ENCODE data around the gene VWA3B. TPM values are rescaled to one million over a fixed set of nuclear protein-coding genes. Genes with fewer than 3 reads are reported as not detected.

VWA3B gene
- total RNA-seq, 2 donors from 2014 or later = 0.78 TPM; not detected in 1

DNA sequence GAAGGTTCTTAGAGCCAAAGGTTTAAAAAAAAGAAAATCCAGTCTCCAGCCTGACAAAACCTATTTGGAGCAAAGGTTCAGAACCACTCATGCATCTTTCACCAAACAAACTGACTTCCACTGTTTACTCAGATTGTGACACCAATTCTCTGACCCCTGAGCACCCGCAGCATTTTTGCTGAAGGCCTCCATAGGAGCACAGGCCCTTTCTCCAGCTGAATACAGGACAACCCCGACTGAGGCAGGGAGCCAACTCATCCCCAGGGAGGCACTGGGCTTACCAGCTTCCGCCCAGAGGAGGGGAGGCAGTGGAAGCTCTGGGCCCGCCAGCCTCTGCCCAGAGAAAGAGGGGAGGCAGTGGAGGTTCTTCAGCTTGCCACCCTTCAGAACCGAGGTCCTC, 208.3 kb downstream of the VWA3B start:
- H3K36me3 ChIP-seq (replicated peaks in 1 of 2; ENCODE audit: insufficient read depth in 1 of 2, low read depth in 2 of 2) = no peaks in the 10 kb centered on the region
- no peak for DNase-seq
- intact Hi-C loops (cut with DNase I) = no loop called here
- no peak overlapping the region for H3K27ac ChIP-seq
- H3K27me3 ChIP-seq = no peaks in the 10 kb centered on the region
- WGBS, 2 donors = 83% methylated on average over 3 to 5 of the region's 5 CpGs
- peaks cover 8% of the 10 kb centered on the region for H3K4me1 ChIP-seq
- ATAC-seq = no peak
- TF ChIP-seq POLR2A (IDR thresholded peaks at IDR 0.05) (no peak), CTCF (IDR thresholded peaks at IDR 0.05) (no peak)
- no peaks in the 10 kb centered on the region for H3K9me3 ChIP-seq
- no peak overlapping the region for H3K4me3 ChIP-seq

DNA sequence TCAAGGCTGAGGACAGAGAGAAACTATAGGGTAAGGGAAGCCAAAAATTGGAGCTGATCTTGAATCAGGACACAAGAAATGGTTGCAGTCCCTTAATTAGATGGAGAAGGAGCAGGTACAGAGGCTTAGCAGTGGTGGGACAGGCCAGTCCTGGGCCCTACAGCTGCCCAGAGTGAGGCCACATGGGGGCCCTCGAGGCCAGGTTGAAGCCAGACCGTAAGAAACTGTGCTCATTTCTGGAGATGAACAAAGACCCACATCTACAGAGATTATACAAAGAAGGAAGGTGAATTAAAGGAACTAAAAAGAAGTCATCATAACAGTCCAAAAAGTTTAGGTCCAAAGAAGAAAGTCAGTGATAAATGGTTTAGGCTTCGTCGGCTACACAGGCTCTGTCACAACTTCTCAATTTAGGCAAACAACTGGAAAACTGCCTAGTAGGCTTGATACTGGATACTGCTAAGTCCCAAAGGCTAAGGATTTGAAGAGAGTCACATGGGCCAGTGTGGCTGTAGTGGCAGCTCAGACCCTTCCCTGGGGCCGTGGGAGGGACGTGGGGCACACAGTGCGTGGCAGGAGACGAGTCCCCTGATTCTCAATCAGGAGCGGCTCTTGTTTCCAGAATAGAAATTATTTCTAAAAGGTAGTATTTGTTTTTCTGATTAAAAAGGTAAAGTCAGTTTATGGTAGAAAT, 208.9 kb downstream of the VWA3B start:
- TF ChIP-seq POLR2A (IDR thresholded peaks at IDR 0.05) = no peak
- no peak for TF ChIP-seq CTCF (IDR thresholded peaks at IDR 0.05)
- Histone ChIP-seq H3K9me3 (no peaks in the 10 kb centered on the region), H3K4me3 (no peak overlapping the region), H3K36me3 (replicated peaks in 1 of 2; ENCODE audit: insufficient read depth in 1 of 2, low read depth in 2 of 2) (no peaks in the 10 kb centered on the region), H3K4me1 (peaks cover 8% of the 10 kb centered on the region), H3K27me3 (no peaks in the 10 kb centered on the region), H3K27ac (no peak overlapping the region)
- ATAC-seq (no peak), DNase-seq (no peak)
- WGBS, 2 donors = 51 to 55% methylated on average over 9 of the region's 9 CpGs
- intact Hi-C loops (cut with DNase I) = no loop called here

- 51 to 56% methylated on average over 7 of the region's 7 CpGs for WGBS, 2 donors
- H3K27me3 ChIP-seq = no peaks in the 10 kb centered on the region
- H3K4me1 ChIP-seq = peaks cover 8% of the 10 kb centered on the region
- intact Hi-C loops (cut with DNase I) = no loop called here
- H3K27ac ChIP-seq = no peak overlapping the region
- no peak for TF ChIP-seq CTCF (IDR thresholded peaks at IDR 0.05)
- TF ChIP-seq POLR2A (IDR thresholded peaks at IDR 0.05) = no peak
- no peaks in the 10 kb centered on the region for H3K9me3 ChIP-seq
- DNase-seq (no peak), ATAC-seq (no peak)
- no peaks in the 10 kb centered on the region for H3K36me3 ChIP-seq (replicated peaks in 1 of 2; ENCODE audit: insufficient read depth in 1 of 2, low read depth in 2 of 2)
- no peak overlapping the region for H3K4me3 ChIP-seq
Measured at GRCh38 chr2:98296440-98296839, 209.5 kb downstream of the VWA3B start.

- no peak for TF ChIP-seq CTCF (IDR thresholded peaks at IDR 0.05)
- no peak for TF ChIP-seq POLR2A (IDR thresholded peaks at IDR 0.05)
- ATAC-seq (no peak), DNase-seq (no peak)
- H3K4me1 ChIP-seq = peaks cover 8% of the 10 kb centered on the region
- WGBS, 2 donors = 49 to 57% methylated on average over 12 of the region's 12 CpGs
- intact Hi-C loops (cut with DNase I) = no loop called here
- H3K27me3 ChIP-seq = no peaks in the 10 kb centered on the region
- H3K4me3 ChIP-seq = no peak overlapping the region
- H3K36me3 ChIP-seq (replicated peaks in 1 of 2; ENCODE audit: insufficient read depth in 1 of 2, low read depth in 2 of 2) = no peaks in the 10 kb centered on the region
- H3K27ac ChIP-seq = no peak overlapping the region
- no peaks in the 10 kb centered on the region for H3K9me3 ChIP-seq
Measured at GRCh38 chr2:98297817-98298682, 211.1 kb downstream of the VWA3B start.

Measured in body of pancreas (tissue), 4 donors.